OCI-LY7 (cell line): ENCODE measurements around the gene EXTL1. TPM values are rescaled to one million over a fixed set of nuclear protein-coding genes. Genes with fewer than 3 reads are reported as not detected.

Experiments used
- BruUV-seq: library from RNA; stranded (reverse); fragments of 400-500 nt; replicated peaks from 2 replicates; lab custom pipeline; 2021; lab: Mats Ljungman, UMichigan
- CTCF ChIA-PET: fragments of 300-600 bp; sonication (Branson Sonifier 250); formaldehyde crosslinking; loops from one replicate; lab custom pipeline; 2022; ENCODE audit warnings: antibody characterized with exemption; ENCODE audit not compliant: unreplicated experiment; lab: Charles Lee
- POLR2A ChIA-PET: fragments of 300-600 bp; sonication (Branson Sonifier 250); formaldehyde crosslinking; loops from one replicate; lab custom pipeline; 2022; ENCODE audit warnings: antibody characterized with exemption; lab: Charles Lee
- DNase-seq: peaks from one replicate; pipeline ENCODE4 v3.0.0-alpha.2; 2015; ENCODE audit warnings: low spot score
- H2AFZ ChIP-seq: fragments of 200-600 bp; sonication (generic), shearing (Covaris generic); 2 replicates; pipeline ENCODE4 v1.6.1; 2014; ENCODE audit warnings: mild to moderate bottlenecking, antibody characterized with exemption, low read length, moderate library complexity
- H3K27ac ChIP-seq: fragments of 200-600 bp; sonication (generic); 2 replicates; pipeline ENCODE4 v1.5.1; 2014; ENCODE audit warnings: mixed run types, low read depth, mild to moderate bottlenecking, moderate library complexity, low read length, inconsistent platforms; ENCODE audit not compliant: poor library complexity, severe bottlenecking
- H3K36me3 ChIP-seq: fragments of 200-600 bp; sonication (generic); 2 replicates; pipeline ENCODE4 v1.6.1; 2014; ENCODE audit warnings: mild to moderate bottlenecking, antibody characterized with exemption, low read length, moderate library complexity, mixed read lengths; ENCODE audit not compliant: insufficient read depth
- H3K4me1 ChIP-seq: fragments of 200-600 bp; sonication (generic); 2 replicates; pipeline ENCODE4 v1.5.1; 2014; ENCODE audit warnings: mild to moderate bottlenecking, low read length; ENCODE audit not compliant: insufficient read depth, poor library complexity, severe bottlenecking
- H3K4me2 ChIP-seq: fragments of 200-600 bp; sonication (generic); 2 replicates; pipeline ENCODE4 v1.6.1; 2014; ENCODE audit warnings: mild to moderate bottlenecking, low read length
- H3K4me3 ChIP-seq: fragments of 200-600 bp; sonication (generic); 2 replicates; pipeline ENCODE4 v1.5.1; 2014; ENCODE audit warnings: mild to moderate bottlenecking, low read depth, low read length; ENCODE audit not compliant: poor library complexity, severe bottlenecking
- H3K79me2 ChIP-seq: fragments of 200-600 bp; sonication (generic); 2 replicates; pipeline ENCODE4 v1.6.1; 2016; ENCODE audit warnings: low read depth, mild to moderate bottlenecking, low read length, moderate library complexity, mixed read lengths; ENCODE audit not compliant: insufficient read depth
- H3K9me2 ChIP-seq: fragments of 200-600 bp; sonication (generic); 2 replicates; pipeline ENCODE4 v1.6.1; 2016; ENCODE audit warnings: mild to moderate bottlenecking, low read length, mixed read lengths; ENCODE audit not compliant: insufficient read depth
- H3K9me3 ChIP-seq: fragments of 200-600 bp; sonication (generic); 2 replicates; pipeline ENCODE4 v1.6.1; 2014; ENCODE audit warnings: mild to moderate bottlenecking, mixed run types, low read length, mixed read lengths
- H4K20me1 ChIP-seq: fragments of 200-600 bp; sonication (generic); 2 replicates; pipeline ENCODE4 v1.6.1; 2014; ENCODE audit warnings: mild to moderate bottlenecking, antibody characterized with exemption, low read length, moderate library complexity, mixed read lengths; ENCODE audit not compliant: insufficient read depth
- CTCF ChIP-seq: fragments of 200-600 bp; sonication (generic); conservative IDR thresholded peaks from 2 replicates; pipeline ENCODE4 v1.5.1; 2014; ENCODE audit warnings: mild to moderate bottlenecking, antibody characterized with exemption, low read length, moderate library complexity, mixed read lengths
- EZH2phosphoT487 ChIP-seq: fragments of 200-600 bp; sonication (generic); IDR thresholded peaks from 2 replicates; pipeline ENCODE4 v1.6.1; 2018; ENCODE audit warnings: low read depth, borderline replicate concordance, mild to moderate bottlenecking, mixed run types, antibody characterized with exemption, low read length, moderate library complexity, mixed read lengths
- intact Hi-C: fragments of 100-400 bp; cut with micrococcal nuclease; formaldehyde crosslinking; loops from one replicate; pipeline ENCODE4 v1.10.0; 2022; ENCODE audit not compliant: unreplicated experiment
- total RNA-seq, 2 experiments: library from RNA; depleted of rRNA in 1 of 2; stranded (reverse); fragments of >200 nt in 1 of 2; shearing (Covaris generic) in 1 of 2; gene quantifications; 2 replicates each; pipeline ENCODE4 v1.2.3, GENCODE V29; 2014 to 2022

Gene EXTL1
- total RNA-seq, 2 experiments from 2014 or later, result 0.67 TPM; not detected in 1

- Histone ChIP-seq H3K4me3 (no peak overlapping the region), H3K9me2 (no peaks in the 10 kb centered on the region), H3K4me2 (no peak overlapping the region), H4K20me1 (no peaks in the 10 kb centered on the region), H3K79me2 (no peaks in the 10 kb centered on the region), H3K36me3 (no peaks in the 10 kb centered on the region), H3K4me1 (no peaks in the 10 kb centered on the region), H3K9me3 (no peaks in the 10 kb centered on the region), H2AFZ (no peak overlapping the region), H3K27ac (no peak overlapping the region)
- ChIA-PET POLR2A (interaction anchor here (0.7 kb wide), 1 partner anchor 109 kb away, joined by 5 read pairs; no protein-coding TSS in a partner anchor), CTCF (no interaction called here)
- intact Hi-C loops, result no loop called here
- TF ChIP-seq CTCF (no peak), EZH2phosphoT487 (no peak)
- no TSS peak for BruUV-seq
- no peak for DNase-seq
Measured at GRCh38 chr1:26006710-26007109, 14.9 kb upstream of the EXTL1 start.

- no peaks in the 10 kb centered on the region for H3K36me3 ChIP-seq
- no peak overlapping the region for H3K4me2 ChIP-seq
- no peaks in the 10 kb centered on the region for H3K9me3 ChIP-seq
- peak; percentile 57 for DNase-seq
- POLR2A ChIA-PET, result no interaction called here
- no peak overlapping the region for H3K4me3 ChIP-seq
- BruUV-seq, result no TSS peak
- no peaks in the 10 kb centered on the region for H3K9me2 ChIP-seq
- no peak overlapping the region for H3K27ac ChIP-seq
- H3K79me2 ChIP-seq, result no peaks in the 10 kb centered on the region
- no peaks in the 10 kb centered on the region for H3K4me1 ChIP-seq
- H2AFZ ChIP-seq, result no peak overlapping the region
- intact Hi-C loops, result no loop called here
- CTCF ChIA-PET, result interaction anchor here (1.0 kb wide), 1 partner anchor 115 kb away, joined by 4 read pairs; no protein-coding TSS in a partner anchor
- no peaks in the 10 kb centered on the region for H4K20me1 ChIP-seq
- TF ChIP-seq CTCF (peak; percentile 69), EZH2phosphoT487 (no peak)
Measured at GRCh38 chr1:26009796-26010447, 11.7 kb upstream of the EXTL1 start.

GRCh38 chr1:26010825-26011224 is 10.8 kb upstream of the EXTL1 start:
- intact Hi-C loops, result no loop called here
- POLR2A ChIA-PET, result no interaction called here
- no peak overlapping the region for H3K4me2 ChIP-seq
- no peak overlapping the region for H3K4me3 ChIP-seq
- no peaks in the 10 kb centered on the region for H3K9me2 ChIP-seq
- no peak for DNase-seq
- no peaks in the 10 kb centered on the region for H3K79me2 ChIP-seq
- no peaks in the 10 kb centered on the region for H3K4me1 ChIP-seq
- CTCF ChIA-PET, result interaction anchor here (0.6 kb wide), 1 partner anchor 170 kb away, joined by 4 read pairs; no protein-coding TSS in a partner anchor
- H2AFZ ChIP-seq, result no peak overlapping the region
- H3K27ac ChIP-seq, result no peak overlapping the region
- no peaks in the 10 kb centered on the region for H3K9me3 ChIP-seq
- no peaks in the 10 kb centered on the region for H3K36me3 ChIP-seq
- no TSS peak for BruUV-seq
- no peaks in the 10 kb centered on the region for H4K20me1 ChIP-seq
- no peak for TF ChIP-seq EZH2phosphoT487
- no peak for TF ChIP-seq CTCF
